CMK (cell line): Measurements from ENCODE around the gene CACNA2D3.

Experiments used
- DNase-seq: peaks from one replicate; pipeline ENCODE4 v3.0.0-alpha.2; 2010; ENCODE audit warnings: low read depth

The CACNA2D3 gene

GRCh38 chr3:54171509-54171908 is 49.2 kb downstream of the CACNA2D3 start:
- no peak for DNase-seq

DNA sequence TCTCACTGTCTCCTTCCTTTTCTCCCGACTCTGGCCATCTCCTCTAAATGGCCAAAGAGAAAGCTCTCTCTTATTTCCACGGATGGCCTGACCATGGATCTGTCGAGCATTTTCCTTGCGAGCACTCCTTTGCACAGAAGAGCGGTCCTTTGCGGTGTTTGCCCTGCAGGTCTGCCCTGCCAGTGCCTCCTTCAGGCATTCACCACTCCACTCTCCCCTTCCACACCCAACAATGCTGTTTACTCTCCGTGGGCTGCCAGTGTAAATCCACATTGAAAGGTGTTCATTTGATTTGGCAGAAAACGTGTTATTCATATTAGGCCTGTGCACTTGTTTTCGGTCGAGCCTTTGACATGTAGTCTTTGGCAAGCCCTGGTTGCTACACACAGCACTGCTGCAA is 49.6 kb downstream of the CACNA2D3 start:
- no peak for DNase-seq

DNA sequence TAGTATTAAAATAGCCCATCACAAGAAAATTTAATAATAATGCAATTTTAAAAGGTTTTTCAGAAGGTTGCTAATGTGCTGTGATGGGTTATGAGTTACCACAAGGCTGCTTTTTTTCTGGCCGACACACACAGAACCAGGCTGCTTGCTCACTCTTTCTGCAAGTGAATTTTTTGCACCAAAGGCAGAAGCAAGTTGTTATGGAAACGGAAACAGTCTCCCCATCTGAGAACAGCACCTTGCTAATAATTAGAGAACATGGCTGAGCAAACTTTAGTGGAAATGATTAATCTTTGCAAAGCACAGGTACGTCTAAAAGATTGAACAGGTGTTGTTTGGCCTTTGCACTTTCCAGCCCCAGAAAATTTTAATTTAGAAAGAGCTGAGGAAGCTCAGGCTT is 51.0 kb downstream of the CACNA2D3 start:
- DNase-seq: no peak

GRCh38 chr3:54176106-54176505 is 53.8 kb downstream of the CACNA2D3 start:
- DNase-seq: no peak

GRCh38 chr3:54177816-54178215 is 55.5 kb downstream of the CACNA2D3 start:
- no peak for DNase-seq

GRCh38 chr3:54178376-54178775 is 56.0 kb downstream of the CACNA2D3 start:
- no peak for DNase-seq

GRCh38 chr3:54180921-54181320 is 58.6 kb downstream of the CACNA2D3 start:
- no peak for DNase-seq

GRCh38 chr3:54182242-54182641 is 59.9 kb downstream of the CACNA2D3 start:
- DNase-seq: no peak

GRCh38 chr3:54185740-54186139 is 63.4 kb downstream of the CACNA2D3 start:
- DNase-seq: no peak

- DNase-seq: peak; percentile 32
Observed at GRCh38 chr3:54188176-54188791, 65.9 kb downstream of the CACNA2D3 start.

GRCh38 chr3:54191220-54191619 is 68.9 kb downstream of the CACNA2D3 start:
- no peak for DNase-seq

- no peak for DNase-seq
Observed at GRCh38 chr3:54192026-54192425, 69.7 kb downstream of the CACNA2D3 start.

GRCh38 chr3:54193093-54193492 is 70.7 kb downstream of the CACNA2D3 start:
- no peak for DNase-seq

DNA sequence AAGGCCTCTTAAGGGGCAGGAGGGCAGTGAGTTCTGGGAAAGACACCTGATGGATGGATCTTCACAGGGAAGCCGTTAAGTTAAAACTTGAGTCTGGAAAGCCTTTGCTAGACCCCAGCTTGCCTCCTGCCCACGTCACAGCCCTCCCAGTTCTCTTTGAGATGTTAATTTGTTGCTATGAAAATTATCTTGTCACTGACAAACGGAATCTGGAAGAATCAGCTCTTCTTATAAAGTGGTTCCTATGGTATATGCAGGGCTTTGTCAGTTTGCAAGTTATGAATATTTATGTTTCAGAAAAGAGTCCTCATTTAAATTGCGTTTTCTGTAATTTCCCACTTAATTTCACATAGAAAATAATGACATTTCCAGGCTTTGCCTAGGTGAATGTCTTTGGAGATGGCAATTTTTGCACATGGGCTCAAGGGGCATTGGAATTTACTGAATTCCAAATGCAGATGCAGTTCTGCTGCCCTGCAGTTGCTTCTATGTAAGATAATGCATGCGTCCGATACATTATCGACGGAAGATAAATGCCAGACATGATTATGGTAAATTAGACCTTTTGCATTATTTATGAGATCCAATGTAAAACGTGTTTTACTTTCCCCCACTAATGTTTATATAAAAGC is 74.1 kb downstream of the CACNA2D3 start:
- DNase-seq: no peak

DNA sequence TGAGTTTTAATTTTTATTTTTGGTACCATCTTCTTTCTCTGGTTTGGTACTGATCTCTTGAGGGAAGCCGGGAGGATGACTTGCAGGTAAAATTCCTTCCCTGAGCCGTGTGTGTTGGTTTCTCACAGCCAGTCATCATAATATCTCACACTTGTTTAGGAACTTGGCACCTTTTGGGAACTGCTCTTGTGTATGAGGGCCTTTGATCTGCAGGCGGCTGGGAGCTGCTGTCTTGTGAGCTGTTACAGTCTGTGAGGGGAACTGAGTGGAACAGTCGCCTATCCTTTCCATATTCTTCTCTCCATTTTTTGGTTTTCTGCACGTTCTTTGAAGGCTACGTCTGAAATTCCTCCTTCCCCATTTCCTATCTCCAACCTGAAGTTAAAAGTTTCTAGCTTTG is 75.2 kb downstream of the CACNA2D3 start:
- DNase-seq: no peak

DNA sequence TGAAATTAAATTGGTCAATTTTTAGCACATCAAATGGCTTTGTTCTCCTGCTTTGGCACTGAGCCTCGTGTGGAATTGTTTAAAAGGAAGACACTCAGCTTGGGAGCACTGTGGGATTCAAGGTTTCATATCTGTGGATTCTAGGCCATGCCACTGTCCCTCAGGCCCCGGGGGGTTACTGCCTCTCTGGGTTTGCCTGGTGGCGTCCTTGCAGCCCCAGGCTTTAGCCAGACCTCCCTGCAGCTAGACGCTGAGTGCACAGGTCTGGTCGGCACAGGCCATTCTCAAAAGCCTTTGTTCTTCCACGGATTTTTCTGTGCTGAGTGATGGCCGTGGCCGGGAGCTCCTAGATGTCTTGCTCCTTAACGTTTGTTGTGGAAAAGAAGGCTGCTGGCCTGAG is 76.2 kb downstream of the CACNA2D3 start:
- DNase-seq: no peak

DNA sequence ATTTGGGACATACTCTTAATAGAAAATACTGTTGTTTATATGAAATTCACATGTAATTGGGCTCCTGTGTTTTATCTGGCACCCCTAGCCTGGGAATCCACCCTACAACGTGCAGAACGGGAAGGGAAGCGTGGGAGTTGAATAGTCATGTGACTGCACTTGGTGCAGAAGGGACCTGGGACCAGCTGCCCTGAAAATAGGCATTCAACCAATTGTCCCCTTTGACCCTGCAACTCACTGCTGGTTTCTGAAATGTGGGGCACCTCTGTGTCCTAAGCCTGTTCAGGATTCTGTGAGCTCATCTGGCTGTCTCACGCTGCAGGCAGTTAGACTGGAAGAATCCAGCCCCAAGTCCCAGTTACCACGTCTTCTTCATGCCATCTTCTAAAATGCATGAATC is 79.7 kb downstream of the CACNA2D3 start:
- no peak for DNase-seq

DNA sequence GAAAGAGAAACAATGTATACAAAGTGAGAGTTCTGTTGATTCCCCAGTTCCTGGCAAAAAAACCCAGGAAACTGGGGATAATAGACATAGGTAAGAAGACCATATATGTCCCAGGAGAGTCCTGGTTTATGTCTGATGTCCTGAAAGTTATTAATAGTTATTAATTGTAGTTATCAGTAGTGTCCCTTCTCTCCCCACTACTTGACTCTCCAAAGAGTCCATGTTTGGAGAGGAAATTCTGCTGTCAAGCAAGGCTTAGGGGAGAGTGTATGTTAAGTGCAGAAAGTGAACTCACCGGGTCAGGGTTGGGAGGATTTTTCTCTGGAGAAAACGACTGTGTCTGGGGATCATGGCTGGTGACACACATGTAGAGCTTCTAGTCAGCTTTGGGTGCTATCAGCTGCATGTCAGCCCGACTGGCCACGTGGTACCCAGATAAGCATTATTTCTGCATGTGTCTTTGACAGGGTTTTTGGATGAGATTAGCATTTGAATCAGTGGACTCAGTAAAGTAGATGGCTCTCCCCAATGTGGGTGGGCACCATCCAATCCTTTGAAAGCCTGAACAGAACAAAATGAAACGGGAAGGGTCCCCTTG is 80.4 kb downstream of the CACNA2D3 start:
- no peak for DNase-seq

- no peak for DNase-seq
Observed at GRCh38 chr3:54206874-54207273, 84.5 kb downstream of the CACNA2D3 start.

GRCh38 chr3:54211097-54211496 is 88.7 kb downstream of the CACNA2D3 start:
- no peak for DNase-seq

DNA sequence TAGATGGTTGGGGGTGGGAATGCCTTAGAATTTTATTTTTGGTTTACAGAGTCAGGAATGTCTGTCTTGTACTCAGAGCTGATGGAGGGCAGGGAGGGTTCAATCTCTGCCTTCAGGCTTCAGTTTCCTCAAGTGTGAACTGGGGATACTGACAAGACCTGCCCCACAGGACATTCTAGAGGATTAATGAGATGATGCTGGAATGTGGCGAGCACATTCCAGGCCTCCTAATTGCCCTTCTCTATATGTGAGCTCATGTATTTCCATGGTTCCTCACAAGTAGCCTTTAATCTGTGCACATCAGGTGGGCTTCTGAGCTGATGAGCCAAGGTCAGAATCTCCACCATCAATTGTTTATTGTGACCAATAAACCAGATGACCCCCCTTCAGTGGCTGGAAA is 90.4 kb downstream of the CACNA2D3 start:
- no peak for DNase-seq

DNA sequence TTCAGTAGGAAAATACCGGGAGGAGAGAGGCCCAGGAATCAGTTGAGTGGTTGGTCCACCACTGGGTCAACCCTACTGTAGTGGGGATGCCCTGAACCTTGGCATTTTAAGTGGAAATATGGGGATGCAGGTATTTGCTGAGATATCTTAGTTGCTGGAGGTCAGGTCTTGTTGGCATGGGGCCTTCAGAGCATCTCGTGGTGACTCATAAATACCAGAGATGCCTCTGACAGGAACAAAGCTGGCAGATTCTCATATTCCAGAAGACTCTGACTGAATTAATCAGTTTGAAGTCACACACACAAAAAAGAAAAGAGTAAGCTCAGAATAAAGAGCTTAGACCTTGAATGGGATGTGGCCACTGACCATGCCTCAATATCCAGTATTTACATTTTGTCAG is 91.6 kb downstream of the CACNA2D3 start:
- DNase-seq: no peak

- DNase-seq: no peak
Observed at GRCh38 chr3:54214845-54215244, 92.5 kb downstream of the CACNA2D3 start.

DNA sequence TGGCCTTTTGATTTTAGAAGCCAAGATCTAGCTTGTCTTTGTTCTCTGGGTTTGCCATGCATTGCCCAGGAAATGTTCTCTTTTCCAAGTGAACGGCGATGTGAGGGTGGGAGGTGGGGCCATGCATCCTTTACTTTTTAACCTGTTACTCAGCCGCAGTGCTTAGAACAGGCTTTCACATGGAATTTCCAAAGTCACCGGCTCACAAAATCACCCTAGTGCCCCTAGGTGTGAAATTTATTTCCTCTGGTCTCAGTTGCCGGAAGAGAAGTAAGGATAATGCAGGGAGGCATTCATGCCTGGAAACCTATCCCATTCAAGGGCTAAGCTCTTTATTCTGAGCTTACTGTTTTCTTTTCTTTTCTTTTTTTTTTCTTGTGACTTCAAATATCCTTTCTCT is 93.2 kb downstream of the CACNA2D3 start:
- no peak for DNase-seq
